Prostate gland (tissue), 2 donors: Measurements from ENCODE around the gene CCNL2. TPM values are rescaled to one million over a fixed set of nuclear protein-coding genes. Genes with fewer than 3 reads are reported as not detected.

Experiments used
- DNase-seq: peaks from one replicate; pipeline ENCODE4 v3.0.0-alpha.2; 2019; ENCODE audit warnings: low spot score
- H3K27ac ChIP-seq, 2 donors: fragments of 200-600 bp; sonication (generic); 2 replicates each; pipeline ENCODE4 v1.5.1; 2017 to 2019
- H3K27me3 ChIP-seq: fragments of 200-600 bp; sonication (generic); replicated peaks from 2 replicates; pipeline ENCODE4 v1.5.1; 2019; ENCODE audit not compliant: insufficient read depth
- H3K36me3 ChIP-seq, 2 donors: fragments of 200-600 bp; sonication (generic); 1 replicate in 1 of 2; 2 replicates in 1 of 2; pipeline versions ENCODE4 v1.5.1 to v1.8.1; 2017 to 2019
- H3K4me1 ChIP-seq: fragments of 200-600 bp; sonication (generic); replicated peaks from 2 replicates; pipeline ENCODE4 v1.5.1; 2019
- H3K4me3 ChIP-seq, 2 donors: fragments of 200-600 bp; sonication (generic); 2 replicates each; pipeline ENCODE4 v1.5.1; 2017 to 2019
- H3K9me3 ChIP-seq: fragments of 200-600 bp; sonication (generic); 2 replicates; pipeline ENCODE4 v1.5.1; 2017
- CTCF ChIP-seq, 4 experiments: fragments of 200-600 bp in 2 of 4; fragments of 450-650 bp in 2 of 4; sonication (generic) in 2 of 4; IDR thresholded peaks; 1 replicate in 3 of 4; 2 replicates in 1 of 4; pipeline ENCODE4 v1.5.1; 2016 to 2019; ENCODE audit warnings: antibody characterized with exemption in 4 of 4, mild to moderate bottlenecking in 2 of 4, moderate library complexity in 2 of 4
- POLR2A ChIP-seq: fragments of 450-650 bp; IDR thresholded peaks from one replicate; pipeline ENCODE4 v1.6.1; 2016; ENCODE audit warnings: antibody characterized with exemption, mild to moderate bottlenecking
- POLR2AphosphoS5 ChIP-seq: sonication (generic); formaldehyde crosslinking; IDR thresholded peaks from one replicate; pipeline ENCODE4 v1.6.1; 2017; ENCODE audit warnings: antibody characterized with exemption
- WGBS: methylation state at CpG from one replicate; pipeline ENCODE4 v1.1.5; 2018; 5-methylcytosine and 5-hydroxymethylcytosine counted together
- intact Hi-C: fragments of 100-400 bp; cut with DNase I; formaldehyde crosslinking; loops from one replicate; pipeline ENCODE4 v1.14.2; 2022
- total RNA-seq, 2 donors: library from RNA; depleted of rRNA; stranded (reverse); fragments of >200 nt; gene quantifications; one replicate each; pipeline ENCODE4 v1.1.0, GENCODE V29; 2016

CCNL2 gene
- total RNA-seq, 2 donors from 2014 or later, result 116 to 242 TPM

GRCh38 chr1:1358433-1359271 lies 40.5 kb downstream of the CCNL2 start, which contains the start of gene MXRA8:
TSS of gene MXRA8 (minus strand) at chr1:1358555. CDS start at chr1:1358504, 51 bp downstream.
- no peak for DNase-seq
- no peaks in the 10 kb centered on the region for H3K36me3 ChIP-seq
- H3K4me1 ChIP-seq, result no peaks in the 10 kb centered on the region
- WGBS, result 23% methylated on average over 29 of the region's 29 CpGs
- H3K9me3 ChIP-seq, result no peaks in the 10 kb centered on the region
- intact Hi-C loops, result no loop called here
- peak within 1 kb of the TSS; percentile 30 to 37 for H3K4me3 ChIP-seq
- H3K27ac ChIP-seq, result peak within 1 kb of the TSS; percentile 72 to 83
- H3K27me3 ChIP-seq, result no peaks in the 10 kb centered on the region
- TF ChIP-seq CTCF (IDR thresholded peaks at IDR 0.05) (no peak), POLR2AphosphoS5 (no peak), POLR2A (no peak)

- no peaks in the 10 kb centered on the region for H3K27me3 ChIP-seq
- no peaks in the 10 kb centered on the region for H3K36me3 ChIP-seq
- TF ChIP-seq POLR2A (no peak), CTCF (IDR thresholded peaks at IDR 0.05) (no peak), POLR2AphosphoS5 (no peak)
- H3K9me3 ChIP-seq, result no peaks in the 10 kb centered on the region
- peak overlapping the region; percentile 72 to 83 for H3K27ac ChIP-seq
- DNase-seq, result no peak
- H3K4me3 ChIP-seq, result peak overlapping the region; percentile 30 to 37
- intact Hi-C loops, result no loop called here
- WGBS, result 8% methylated on average over 17 of the region's 18 CpGs
- no peaks in the 10 kb centered on the region for H3K4me1 ChIP-seq
Observed at GRCh38 chr1:1357871-1358432, 41.2 kb downstream of the CCNL2 start.

- intact Hi-C loops, result no loop called here
- no peak for DNase-seq
- Histone ChIP-seq H3K4me3 (peak overlapping the region; percentile 30 to 37), H3K4me1 (no peaks in the 10 kb centered on the region), H3K36me3 (no peaks in the 10 kb centered on the region), H3K27ac (peak overlapping the region; percentile 72 to 83), H3K27me3 (no peaks in the 10 kb centered on the region), H3K9me3 (no peaks in the 10 kb centered on the region)
- TF ChIP-seq CTCF (IDR thresholded peaks at IDR 0.05) (no peak), POLR2AphosphoS5 (no peak), POLR2A (no peak)
- 34% methylated on average over 21 of the region's 26 CpGs for WGBS
Observed at GRCh38 chr1:1356796-1357401, 42.2 kb downstream of the CCNL2 start.

GRCh38 chr1:1356166-1356795 lies 42.9 kb downstream of the CCNL2 start:
- peak overlapping the region; percentile 30 to 37 for H3K4me3 ChIP-seq
- H3K27me3 ChIP-seq, result no peaks in the 10 kb centered on the region
- 33% methylated on average over 8 of the region's 8 CpGs for WGBS

More at GRCh38 chr1:1356166-1356795, 42.9 kb downstream of the CCNL2 start:
- Histone ChIP-seq H3K36me3 (no peaks in the 10 kb centered on the region), H3K27ac (peak overlapping the region; percentile 72 to 83), H3K4me1 (no peaks in the 10 kb centered on the region), H3K9me3 (no peaks in the 10 kb centered on the region)
- no peak for TF ChIP-seq POLR2AphosphoS5
- TF ChIP-seq POLR2A, result no peak
- TF ChIP-seq CTCF (IDR thresholded peaks at IDR 0.05), result no peak
- intact Hi-C loops, result no loop called here
- no peak for DNase-seq
